Calu3 (cell line): ENCODE data around the gene LDAH. TPM values are rescaled to one million over a fixed set of nuclear protein-coding genes. Genes with fewer than 3 reads are reported as not detected.

Experiments used
- BruUV-seq: library from RNA; stranded (reverse); fragments of 400-500 nt; replicated peaks from 2 replicates; lab custom pipeline; 2021; lab: Mats Ljungman, UMichigan
- CTCF ChIA-PET: fragments of 300-600 bp; sonication (Branson Sonifier 250); formaldehyde crosslinking; loops from one replicate; lab custom pipeline; 2022; ENCODE audit warnings: antibody characterized with exemption; lab: Charles Lee
- DNase-seq: peaks from one replicate; pipeline ENCODE4 v3.0.0; 2022
- H3K27ac Mint-ChIP-seq: one replicate; pipeline ENCODE4 v1.8.0; 2022; ENCODE audit warnings: mixed read lengths; ENCODE audit not compliant: unreplicated experiment
- H3K27me3 Mint-ChIP-seq: one replicate; pipeline ENCODE4 v1.8.0; 2022; ENCODE audit warnings: mixed read lengths; ENCODE audit not compliant: unreplicated experiment
- H3K36me3 Mint-ChIP-seq: one replicate; pipeline ENCODE4 v1.8.0; 2022; ENCODE audit warnings: mild to moderate bottlenecking, moderate library complexity, mixed read lengths; ENCODE audit not compliant: insufficient read depth, unreplicated experiment
- H3K4me1 Mint-ChIP-seq: one replicate; pipeline ENCODE4 v1.8.0; 2022; ENCODE audit warnings: mild to moderate bottlenecking, low read depth, mixed read lengths; ENCODE audit not compliant: unreplicated experiment
- H3K4me3 Mint-ChIP-seq: one replicate; pipeline ENCODE4 v1.8.0; 2022; ENCODE audit warnings: mild to moderate bottlenecking, low read depth, moderate library complexity, mixed read lengths; ENCODE audit not compliant: unreplicated experiment
- H3K9me3 Mint-ChIP-seq: one replicate; pipeline ENCODE4 v1.8.0; 2022; ENCODE audit warnings: low read depth, mixed read lengths; ENCODE audit not compliant: unreplicated experiment
- intact Hi-C: fragments of 100-400 bp; cut with micrococcal nuclease; formaldehyde crosslinking; loops from one replicate; pipeline ENCODE4 v1.10.0; 2022; ENCODE audit not compliant: unreplicated experiment
- total RNA-seq: library from RNA; stranded (reverse); gene quantifications from 2 replicates; pipeline ENCODE4 v1.2.3, GENCODE V29; 2022
- TF ChIP-seq, protein P1 (sequence below): fragments of 200-600 bp; IDR thresholded peaks from one replicate; pipeline ENCODE4 v1.8.0; 2022; ENCODE audit warnings: antibody characterized with exemption; ENCODE audit not compliant: unreplicated experiment

The LDAH gene
- total RNA-seq, 1 experiment from 2014 or later, result 18.1 TPM

DNA sequence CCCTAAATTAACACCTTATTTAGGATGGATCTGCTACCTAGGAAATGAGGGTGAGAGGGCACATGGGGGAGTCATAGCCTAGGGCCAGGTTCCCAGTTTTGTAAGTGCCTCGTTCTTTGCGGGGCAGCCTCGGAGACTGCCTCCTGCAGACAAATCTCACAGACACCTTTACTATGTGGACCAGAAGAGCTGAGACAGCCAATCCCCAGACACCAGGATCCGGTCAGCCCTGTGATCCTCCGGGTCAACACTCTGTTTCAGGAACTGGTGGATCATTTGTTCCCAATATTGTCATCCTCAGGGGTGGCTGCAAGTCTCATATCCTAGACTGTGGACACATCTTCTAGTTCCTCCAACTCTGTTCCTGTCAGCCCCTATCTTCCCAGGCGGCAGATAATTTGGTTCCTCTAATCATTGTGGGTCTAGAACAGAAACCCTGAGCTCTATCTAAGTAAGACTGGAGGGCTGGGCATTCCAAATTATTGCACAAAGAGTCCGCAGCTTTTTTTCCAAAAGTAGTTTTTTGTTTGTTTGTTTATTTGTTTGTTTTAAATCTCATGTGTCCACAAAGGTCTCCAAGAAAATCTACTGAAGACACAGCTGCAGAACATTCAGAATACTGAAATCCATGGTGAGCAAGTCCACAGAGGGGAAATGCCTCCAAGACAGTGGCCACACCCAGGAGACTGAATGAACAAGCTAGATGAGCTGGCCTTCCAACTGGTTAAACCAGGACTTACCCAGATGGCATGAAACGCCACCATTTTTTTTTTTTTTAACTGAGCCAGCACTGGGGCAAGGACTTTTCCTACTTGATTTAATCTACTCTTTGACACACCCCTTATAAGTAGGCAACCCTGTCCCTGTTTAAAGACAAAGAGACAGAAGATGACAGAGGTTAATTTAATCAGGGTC, 162.1 kb downstream of the LDAH start:
- BruUV-seq, result no TSS peak
- H3K36me3 Mint-ChIP-seq, result no peaks in the 10 kb centered on the region
- CTCF ChIA-PET, result interaction anchor here (0.6 to 2.0 kb wide), 9 partner anchors 9 to 580 kb away, joined by 3 to 38 read pairs (median 5); partner anchors contain the start of gene HS1BP3
- intact Hi-C loops, result loop anchor here (1.0 to 5.0 kb wide), 5 partner anchors 97 to 458 kb away; no protein-coding TSS in a partner anchor
- peaks cover 20% of the 10 kb centered on the region for H3K4me1 Mint-ChIP-seq
- peaks cover 95% of the 10 kb centered on the region for H3K27me3 Mint-ChIP-seq
- TF ChIP-seq, protein P1, sequence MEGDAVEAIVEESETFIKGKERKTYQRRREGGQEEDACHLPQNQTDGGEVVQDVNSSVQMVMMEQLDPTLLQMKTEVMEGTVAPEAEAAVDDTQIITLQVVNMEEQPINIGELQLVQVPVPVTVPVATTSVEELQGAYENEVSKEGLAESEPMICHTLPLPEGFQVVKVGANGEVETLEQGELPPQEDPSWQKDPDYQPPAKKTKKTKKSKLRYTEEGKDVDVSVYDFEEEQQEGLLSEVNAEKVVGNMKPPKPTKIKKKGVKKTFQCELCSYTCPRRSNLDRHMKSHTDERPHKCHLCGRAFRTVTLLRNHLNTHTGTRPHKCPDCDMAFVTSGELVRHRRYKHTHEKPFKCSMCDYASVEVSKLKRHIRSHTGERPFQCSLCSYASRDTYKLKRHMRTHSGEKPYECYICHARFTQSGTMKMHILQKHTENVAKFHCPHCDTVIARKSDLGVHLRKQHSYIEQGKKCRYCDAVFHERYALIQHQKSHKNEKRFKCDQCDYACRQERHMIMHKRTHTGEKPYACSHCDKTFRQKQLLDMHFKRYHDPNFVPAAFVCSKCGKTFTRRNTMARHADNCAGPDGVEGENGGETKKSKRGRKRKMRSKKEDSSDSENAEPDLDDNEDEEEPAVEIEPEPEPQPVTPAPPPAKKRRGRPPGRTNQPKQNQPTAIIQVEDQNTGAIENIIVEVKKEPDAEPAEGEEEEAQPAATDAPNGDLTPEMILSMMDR, result no peak
- no peak for DNase-seq
- no peaks in the 10 kb centered on the region for H3K9me3 Mint-ChIP-seq
- H3K4me3 Mint-ChIP-seq, result no peak overlapping the region
- H3K27ac Mint-ChIP-seq, result no peak overlapping the region

DNA sequence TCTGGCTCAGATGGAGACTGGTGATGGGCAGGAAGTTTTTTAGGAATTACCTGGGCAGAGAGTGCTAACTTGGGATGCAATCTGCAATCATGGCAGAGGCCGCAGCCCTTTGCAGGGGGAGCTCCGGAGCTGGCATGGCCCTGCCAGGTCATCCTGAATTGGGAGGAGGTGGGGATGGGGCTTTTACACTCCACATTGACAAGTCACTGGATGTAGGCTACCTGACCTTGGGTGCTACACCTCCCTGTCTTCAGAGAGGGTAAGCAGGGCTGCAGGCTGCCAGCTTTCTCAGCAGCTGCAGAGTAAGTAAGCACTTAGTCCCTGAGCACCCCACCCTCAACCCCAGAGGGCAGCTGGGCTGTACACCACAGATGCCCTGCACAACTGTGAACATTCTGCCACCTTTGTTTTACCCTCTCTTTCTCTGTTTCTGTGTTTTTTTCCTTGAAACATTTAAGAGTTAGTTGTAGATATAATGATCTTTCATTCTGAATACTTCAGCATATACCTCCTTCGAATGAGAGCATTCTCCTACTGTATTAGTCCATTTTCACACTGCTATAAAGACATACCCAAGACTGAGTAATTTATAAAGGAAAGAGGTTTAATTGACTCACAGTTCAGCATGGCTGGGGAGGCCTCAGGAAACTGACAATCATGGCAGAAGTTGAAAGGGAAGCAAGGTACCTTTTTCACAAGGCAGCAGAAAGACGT, 165.2 kb downstream of the LDAH start:
- CTCF ChIA-PET, result no interaction called here
- DNase-seq, result no peak
- no TSS peak for BruUV-seq
- no peaks in the 10 kb centered on the region for H3K4me1 Mint-ChIP-seq
- H3K4me3 Mint-ChIP-seq, result no peak overlapping the region
- H3K27me3 Mint-ChIP-seq, result peaks cover 85% of the 10 kb centered on the region
- intact Hi-C loops, result no loop called here
- TF ChIP-seq, protein P1, result no peak
- no peak overlapping the region for H3K27ac Mint-ChIP-seq
- H3K36me3 Mint-ChIP-seq, result no peaks in the 10 kb centered on the region
- no peaks in the 10 kb centered on the region for H3K9me3 Mint-ChIP-seq

- CTCF ChIA-PET, result no interaction called here
- no TSS peak for BruUV-seq
- peaks cover 74% of the 10 kb centered on the region for H3K27me3 Mint-ChIP-seq
These were observed 166.3 kb downstream of the LDAH start for GRCh38 chr2:20656561-20656960.

GRCh38 chr2:20654535-20654813, 168.4 kb downstream of the LDAH start:
- peaks cover 55% of the 10 kb centered on the region for H3K27me3 Mint-ChIP-seq
- no peak for DNase-seq
- H3K27ac Mint-ChIP-seq, result no peak overlapping the region
- intact Hi-C loops, result no loop called here
- CTCF ChIA-PET, result interaction anchor here (0.7 kb wide), 1 partner anchor 309 kb away, joined by 7 read pairs; no protein-coding TSS in a partner anchor
- H3K9me3 Mint-ChIP-seq, result no peaks in the 10 kb centered on the region
- H3K36me3 Mint-ChIP-seq, result peaks cover 20% of the 10 kb centered on the region
- TF ChIP-seq, protein P1, result no peak
- no peak overlapping the region for H3K4me3 Mint-ChIP-seq
- no TSS peak for BruUV-seq
- H3K4me1 Mint-ChIP-seq, result peaks cover 10% of the 10 kb centered on the region

More at GRCh38 chr2:20656561-20656960, 166.3 kb downstream of the LDAH start:
- H3K4me3 Mint-ChIP-seq, result no peak overlapping the region
- intact Hi-C loops, result no loop called here
- H3K4me1 Mint-ChIP-seq, result no peaks in the 10 kb centered on the region
- peaks cover under 1% of the 10 kb centered on the region for H3K36me3 Mint-ChIP-seq
- TF ChIP-seq, protein P1, result no peak
- no peak for DNase-seq
- H3K27ac Mint-ChIP-seq, result no peak overlapping the region
- no peaks in the 10 kb centered on the region for H3K9me3 Mint-ChIP-seq
